Activated T-cell treated with anti-CD3 and anti-CD28 coated beads, Interleukin-2, amount 50 U/mL, for 72 hours (primary cell): ENCODE data around the gene ALOX5. TPM values are rescaled to one million over a fixed set of nuclear protein-coding genes. Genes with fewer than 3 reads are reported as not detected.
"Not testable (repeated sequence)": the region's sequence is repeated elsewhere in the genome, so short reads cannot be mapped to it uniquely, and the experiment has no call there.

Source experiments
- ATAC-seq, 2 donors: fragments of 150-1000 bp; cut with Tn5 transposase; replicated peaks in 1 of 2; 2 replicates each; pipeline ENCODE4 v1.10.0; 2021; ENCODE audit warnings: moderate library complexity in 2 of 2, mild to moderate bottlenecking in 1 of 2
- DNase-seq, 2 donors: peaks; one replicate each; pipeline ENCODE4 v3.0.0; 2021 to 2022; ENCODE audit warnings: mixed read lengths in 1 of 2
- H3K27ac Mint-ChIP-seq: one replicate; pipeline ENCODE4 v1.8.0; 2022; ENCODE audit warnings: mild to moderate bottlenecking, moderate library complexity, mixed read lengths
- H3K27me3 Mint-ChIP-seq: one replicate; pipeline ENCODE4 v1.8.0; 2022; ENCODE audit warnings: low read depth, mixed read lengths
- H3K36me3 Mint-ChIP-seq, 2 donors: one replicate each; pipeline ENCODE4 v1.8.0; 2022; ENCODE audit warnings: mixed read lengths in 2 of 2, mild to moderate bottlenecking in 1 of 2; ENCODE audit not compliant: insufficient read depth in 2 of 2
- H3K4me1 Mint-ChIP-seq: one replicate; pipeline ENCODE4 v1.8.0; 2022; ENCODE audit warnings: low read depth, mixed read lengths
- H3K4me3 Mint-ChIP-seq, 2 donors: one replicate each; pipeline ENCODE4 v1.8.0; 2022; ENCODE audit warnings: mild to moderate bottlenecking in 2 of 2, mixed read lengths in 2 of 2, moderate library complexity in 2 of 2
- H3K9me3 Mint-ChIP-seq, 2 donors: one replicate each; pipeline ENCODE4 v1.8.0; 2022; ENCODE audit warnings: mixed read lengths in 2 of 2
- total RNA-seq, 2 donors: library from RNA; stranded (reverse); gene quantifications; one replicate each; pipeline ENCODE4 v1.2.3, GENCODE V29; 2022

ALOX5 gene
- total RNA-seq = 1 to 10 TPM; 1.5 to 4.0 TPM

DNA sequence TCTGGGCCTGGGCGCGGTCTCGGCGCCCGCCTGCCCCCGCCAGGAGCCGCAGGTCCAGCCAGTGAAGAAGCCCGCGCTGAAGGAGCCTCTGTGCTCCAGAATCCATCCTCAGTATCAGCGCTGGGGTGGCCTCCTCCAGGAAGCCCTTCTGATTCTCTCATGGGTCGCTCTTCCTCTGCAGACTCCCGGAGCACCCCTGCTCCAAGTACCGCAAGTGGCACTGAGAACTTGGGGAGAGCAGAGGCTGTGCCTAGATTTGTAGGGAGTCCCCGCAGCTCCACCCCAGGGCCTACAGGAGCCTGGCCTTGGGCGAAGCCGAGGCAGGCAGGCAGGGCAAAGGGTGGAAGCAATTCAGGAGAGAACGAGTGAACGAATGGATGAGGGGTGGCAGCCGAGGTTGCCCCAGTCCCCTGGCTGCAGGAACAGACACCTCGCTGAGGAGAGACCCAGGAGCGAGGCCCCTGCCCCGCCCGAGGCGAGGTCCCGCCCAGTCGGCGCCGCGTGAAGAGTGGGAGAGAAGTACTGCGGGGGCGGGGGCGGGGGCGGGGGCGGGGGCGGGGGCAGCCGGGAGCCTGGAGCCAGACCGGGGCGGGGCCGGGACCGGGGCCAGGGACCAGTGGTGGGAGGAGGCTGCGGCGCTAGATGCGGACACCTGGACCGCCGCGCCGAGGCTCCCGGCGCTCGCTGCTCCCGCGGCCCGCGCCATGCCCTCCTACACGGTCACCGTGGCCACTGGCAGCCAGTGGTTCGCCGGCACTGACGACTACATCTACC lies at the start of gene ALOX5:
ALOX5 (plus strand) TSS at position 641 of the 774 bp plus-strand sequence; CDS start at position 705, 64 bp downstream.
- no peak within 1 kb of the TSS for H3K27ac Mint-ChIP-seq
- peak; percentile 61 to 62 for ATAC-seq
- H3K27me3 Mint-ChIP-seq = peaks cover 61% of the 10 kb centered on the region
- peak; percentile 22 to 26 for DNase-seq
- peak within 1 kb of the TSS; percentile 83 to 87 for H3K4me3 Mint-ChIP-seq
- peaks cover 0 to 2% of the 10 kb centered on the region in 2 donors for H3K36me3 Mint-ChIP-seq
- peaks cover 18% of the 10 kb centered on the region for H3K4me1 Mint-ChIP-seq
- H3K9me3 Mint-ChIP-seq = no peaks in the 10 kb centered on the region

- no peak overlapping the region for H3K4me3 Mint-ChIP-seq
Observed at GRCh38 chr10:45325116-45325515, 48.9 kb upstream of the ALOX5 start.

DNA sequence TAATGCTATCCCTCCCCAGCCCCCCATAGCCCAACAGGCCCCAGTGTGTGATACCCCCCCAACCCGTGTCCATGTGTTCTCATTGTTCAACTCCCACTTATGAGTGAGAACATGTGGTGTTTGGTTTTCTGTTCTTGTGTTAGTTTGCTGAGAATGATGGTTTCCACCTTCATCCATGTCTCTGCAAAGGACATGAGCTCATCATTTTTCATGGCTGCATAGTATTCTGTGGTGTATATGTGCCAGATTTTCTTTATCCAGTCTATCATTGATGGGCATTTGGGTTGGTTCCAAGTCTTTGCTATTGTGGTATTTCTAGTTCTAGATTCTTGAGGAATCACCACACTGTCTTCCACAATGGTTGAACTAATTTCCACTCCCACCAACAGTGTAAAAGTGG lies 47.2 kb upstream of the ALOX5 start:
- H3K36me3 Mint-ChIP-seq, ATAC-seq, H3K27ac Mint-ChIP-seq, DNase-seq, H3K4me1 Mint-ChIP-seq, H3K4me3 Mint-ChIP-seq, H3K9me3 Mint-ChIP-seq: not testable (repeated sequence)
- peaks cover 14% of the 10 kb centered on the region for H3K27me3 Mint-ChIP-seq

More at GRCh38 chr10:45325116-45325515, 48.9 kb upstream of the ALOX5 start:
- H3K9me3 Mint-ChIP-seq = peaks cover 2 to 5% of the 10 kb centered on the region in 2 donors
- DNase-seq = no peak
- no peaks in the 10 kb centered on the region for H3K4me1 Mint-ChIP-seq
- peaks cover 1 to 5% of the 10 kb centered on the region in 2 donors for H3K36me3 Mint-ChIP-seq
- peaks cover 9% of the 10 kb centered on the region for H3K27me3 Mint-ChIP-seq
- no peak for ATAC-seq
- no peak overlapping the region for H3K27ac Mint-ChIP-seq

DNA sequence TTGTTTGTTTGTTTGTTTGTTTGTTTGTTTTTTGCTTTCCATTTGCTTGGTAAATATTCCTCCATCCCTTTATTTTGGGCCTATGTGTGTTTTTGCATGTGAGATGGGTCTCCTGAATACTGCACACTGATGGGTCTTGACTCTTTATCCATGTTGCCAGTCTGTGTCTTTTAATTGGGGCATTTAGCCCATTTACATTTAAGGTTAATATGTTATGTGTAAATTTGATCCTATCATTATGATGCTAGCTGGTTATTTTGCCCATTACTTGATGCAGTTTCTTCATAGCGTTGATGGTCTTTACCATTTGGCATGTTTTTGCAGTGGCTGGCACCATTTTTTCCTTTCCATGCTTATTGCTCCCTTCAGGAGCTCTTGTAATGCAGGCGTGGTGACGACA lies 42.2 kb upstream of the ALOX5 start:
- H3K4me3 Mint-ChIP-seq, ATAC-seq, H3K36me3 Mint-ChIP-seq, H3K27ac Mint-ChIP-seq, H3K4me1 Mint-ChIP-seq, H3K9me3 Mint-ChIP-seq, DNase-seq: not testable (repeated sequence)
- H3K27me3 Mint-ChIP-seq = peaks cover 16% of the 10 kb centered on the region

DNA sequence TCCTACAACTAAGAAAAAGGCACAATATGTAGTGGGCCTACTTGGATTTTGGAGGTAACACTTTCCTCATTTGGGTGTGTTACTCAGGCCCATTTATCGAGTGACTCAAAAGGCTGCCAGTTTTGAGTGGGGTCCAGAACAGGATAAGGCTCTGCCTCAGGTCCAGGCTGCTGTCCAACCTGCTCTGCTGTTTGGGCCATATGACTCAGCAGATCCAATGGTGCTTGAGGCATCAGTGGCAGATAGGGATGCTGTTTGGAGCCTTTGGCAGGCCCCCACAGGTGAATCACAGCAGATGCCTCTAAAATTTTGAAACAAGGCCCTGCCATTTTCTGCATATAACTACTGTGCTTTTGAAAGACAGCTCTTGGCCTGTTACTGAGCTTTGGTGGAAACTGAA lies 34.1 kb upstream of the ALOX5 start:
- ATAC-seq (no peak), DNase-seq (no peak)
- Mint-ChIP-seq H3K36me3 (peaks cover 2 to 5% of the 10 kb centered on the region in 2 donors), H3K4me3 (no peak overlapping the region), H3K27me3 (no peaks in the 10 kb centered on the region), H3K9me3 (peaks cover 0 to 9% of the 10 kb centered on the region in 2 donors), H3K4me1 (no peaks in the 10 kb centered on the region), H3K27ac (no peak overlapping the region)

GRCh38 chr10:45340420-45340819 lies 33.6 kb upstream of the ALOX5 start:
- not testable (repeated sequence) for DNase-seq, H3K4me3 Mint-ChIP-seq, H3K27ac Mint-ChIP-seq, H3K27me3 Mint-ChIP-seq, H3K4me1 Mint-ChIP-seq, H3K36me3 Mint-ChIP-seq, ATAC-seq
- H3K9me3 Mint-ChIP-seq = peaks cover 0 to 11% of the 10 kb centered on the region in 2 donors

GRCh38 chr10:45346652-45347335 lies 27.2 kb upstream of the ALOX5 start:
- not testable (repeated sequence) for DNase-seq, ATAC-seq, H3K4me3 Mint-ChIP-seq, H3K36me3 Mint-ChIP-seq, H3K27me3 Mint-ChIP-seq, H3K4me1 Mint-ChIP-seq, H3K27ac Mint-ChIP-seq
- peaks cover 3 to 12% of the 10 kb centered on the region in 2 donors for H3K9me3 Mint-ChIP-seq

DNA sequence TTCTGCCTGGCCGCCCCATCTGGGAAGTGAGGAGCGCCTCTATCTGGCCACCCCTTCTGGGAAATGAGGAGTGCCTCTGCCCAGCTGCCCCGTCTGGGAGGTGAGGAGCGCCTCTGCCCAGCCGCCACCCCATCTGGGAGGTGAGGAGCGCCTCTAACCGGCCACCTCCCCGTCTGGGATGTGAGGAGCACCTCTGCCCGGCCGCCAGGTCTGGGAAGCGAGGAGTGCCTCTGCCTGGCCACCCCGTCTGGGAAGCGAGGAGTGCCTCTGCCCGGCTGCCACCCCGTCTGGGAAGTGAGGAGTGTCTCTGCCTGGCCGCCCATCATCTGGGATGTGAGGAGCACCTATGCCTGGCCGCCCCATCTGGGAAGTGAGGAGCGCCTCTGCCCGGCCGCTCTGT lies 26.6 kb upstream of the ALOX5 start:
- not testable (repeated sequence) for H3K27ac Mint-ChIP-seq

GRCh38 chr10:45348196-45348765 lies 25.7 kb upstream of the ALOX5 start:
- not testable (repeated sequence) for DNase-seq, H3K27me3 Mint-ChIP-seq, H3K9me3 Mint-ChIP-seq, H3K36me3 Mint-ChIP-seq, H3K27ac Mint-ChIP-seq, ATAC-seq, H3K4me3 Mint-ChIP-seq
- peaks cover 14% of the 10 kb centered on the region for H3K4me1 Mint-ChIP-seq

More for the DNA sequence above, 26.6 kb upstream of the ALOX5 start:
- not testable (repeated sequence) for ATAC-seq, H3K4me1 Mint-ChIP-seq, H3K27me3 Mint-ChIP-seq, H3K36me3 Mint-ChIP-seq, DNase-seq, H3K4me3 Mint-ChIP-seq
- peaks cover 3 to 10% of the 10 kb centered on the region in 2 donors for H3K9me3 Mint-ChIP-seq

DNA sequence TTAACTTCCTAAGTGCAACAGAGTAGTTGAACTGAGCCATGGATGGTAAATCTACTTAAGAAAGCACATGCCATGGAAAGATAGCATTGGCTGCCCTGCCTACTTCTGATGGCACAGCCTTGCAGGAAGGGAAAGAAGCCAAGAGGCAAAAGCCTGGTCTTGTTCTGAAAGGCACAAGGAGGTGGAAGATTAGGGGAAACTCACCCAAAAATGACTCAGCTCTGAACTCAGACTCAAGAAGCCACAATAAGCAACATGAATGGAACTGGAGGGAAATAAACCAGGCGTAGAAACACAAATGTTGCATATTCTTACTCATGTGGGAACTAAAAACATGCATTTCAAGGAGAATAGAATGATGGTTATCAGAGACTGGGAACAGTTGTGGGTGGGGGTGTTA lies 20.8 kb upstream of the ALOX5 start:
- H3K27me3 Mint-ChIP-seq = peaks cover 6% of the 10 kb centered on the region
- no peak for DNase-seq
- H3K4me1 Mint-ChIP-seq = peaks cover 45% of the 10 kb centered on the region
- no peak overlapping the region for H3K27ac Mint-ChIP-seq
- ATAC-seq = peak; percentile 78 to 82
- H3K9me3 Mint-ChIP-seq = peaks cover 2 to 3% of the 10 kb centered on the region in 2 donors
- peaks cover 2 to 4% of the 10 kb centered on the region in 2 donors for H3K36me3 Mint-ChIP-seq
- peak overlapping the region in 1 of 2 donors; percentile 72 for H3K4me3 Mint-ChIP-seq

DNA sequence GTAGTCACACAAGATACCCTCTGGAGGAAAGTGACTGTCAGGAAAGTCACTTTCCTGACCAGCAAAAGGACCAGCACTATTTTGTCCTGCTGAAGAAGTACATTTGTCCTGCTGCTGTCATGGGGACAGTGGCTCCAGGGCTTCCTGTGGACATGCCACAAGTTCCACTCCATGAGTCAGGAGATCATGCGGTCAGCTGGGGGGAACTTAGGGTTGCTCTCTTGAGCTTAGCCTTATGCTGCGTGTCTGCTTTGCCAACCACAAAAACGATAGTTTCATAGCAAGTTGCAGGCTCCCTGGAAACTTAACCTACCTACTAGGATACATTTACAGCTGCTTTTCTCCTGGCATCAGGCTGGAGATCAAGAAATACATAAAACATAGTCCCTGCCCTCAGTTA lies 19.8 kb upstream of the ALOX5 start:
- Mint-ChIP-seq H3K27me3 (peaks cover 6% of the 10 kb centered on the region), H3K27ac (no peak overlapping the region), H3K4me3 (no peak overlapping the region), H3K9me3 (no peaks in the 10 kb centered on the region), H3K4me1 (peaks cover 49% of the 10 kb centered on the region), H3K36me3 (no peaks in the 10 kb centered on the region)
- no peak for DNase-seq
- ATAC-seq = no peak

- H3K9me3 Mint-ChIP-seq = no peaks in the 10 kb centered on the region
- peaks cover 49% of the 10 kb centered on the region for H3K4me1 Mint-ChIP-seq
- no peak overlapping the region for H3K27ac Mint-ChIP-seq
- H3K36me3 Mint-ChIP-seq = peaks cover 0 to 2% of the 10 kb centered on the region in 2 donors
- no peak overlapping the region for H3K4me3 Mint-ChIP-seq
- ATAC-seq (no peak), DNase-seq (no peak)
- H3K27me3 Mint-ChIP-seq = peaks cover 13% of the 10 kb centered on the region
Observed at GRCh38 chr10:45355494-45355893, 18.5 kb upstream of the ALOX5 start.

DNA sequence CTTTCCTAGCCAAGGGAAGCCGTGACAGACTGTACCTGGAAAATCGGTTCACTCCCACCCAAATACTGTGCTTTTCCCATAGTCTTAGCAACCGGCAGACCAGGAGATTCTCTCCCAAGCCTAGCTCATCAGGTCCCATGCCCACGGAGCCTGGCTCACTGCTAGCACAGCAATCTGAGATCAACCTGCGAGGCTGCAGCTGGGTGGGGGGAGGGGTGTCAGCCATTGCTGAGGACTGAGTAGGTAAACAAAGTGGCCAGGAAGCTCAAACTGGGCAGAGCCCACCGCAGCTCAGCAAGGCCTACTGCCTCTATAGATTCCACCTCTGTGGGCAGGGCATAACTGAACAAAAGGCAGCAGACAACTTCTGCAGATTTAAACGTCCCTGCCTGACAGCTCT lies 15.1 kb upstream of the ALOX5 start:
- not testable (repeated sequence) for DNase-seq, H3K36me3 Mint-ChIP-seq, H3K9me3 Mint-ChIP-seq, H3K4me3 Mint-ChIP-seq, H3K27ac Mint-ChIP-seq, ATAC-seq
- peaks cover 37% of the 10 kb centered on the region for H3K4me1 Mint-ChIP-seq
- peaks cover 12% of the 10 kb centered on the region for H3K27me3 Mint-ChIP-seq
